Upper lobe of right lung (tissue), 1 donor: ENCODE results near the gene FOXI3. TPM values are rescaled to one million over a fixed set of nuclear protein-coding genes. Genes with fewer than 3 reads are reported as not detected.

Experiments used
- ATAC-seq: fragments of 200-7000 bp; cut with Tn5 transposase; one replicate; pipeline ENCODE4 v1.9.1; 2020; ENCODE audit warnings: mild to moderate bottlenecking, moderate library complexity
- DNase-seq: peaks from one replicate; pipeline ENCODE4 v3.0.0-alpha.2; 2020
- H3K27ac ChIP-seq: fragments of 200-600 bp; one replicate; pipeline ENCODE4 v1.8.0; 2022
- H3K27me3 ChIP-seq: fragments of 200-600 bp; one replicate; pipeline ENCODE4 v1.8.0; 2022; ENCODE audit warnings: mild to moderate bottlenecking
- H3K36me3 ChIP-seq: fragments of 200-600 bp; one replicate; pipeline ENCODE4 v1.8.0; 2022
- H3K4me1 ChIP-seq: fragments of 200-600 bp; one replicate; pipeline ENCODE4 v1.8.0; 2022
- H3K4me3 ChIP-seq: fragments of 200-600 bp; one replicate; pipeline ENCODE4 v1.8.0; 2022; ENCODE audit warnings: mild to moderate bottlenecking
- H3K9me3 ChIP-seq: fragments of 200-600 bp; one replicate; pipeline ENCODE4 v1.8.0; 2022
- intact Hi-C: fragments of 100-400 bp; cut with DNase I; formaldehyde crosslinking; loops from one replicate; pipeline ENCODE4 v1.11.0; 2022
- total RNA-seq: library from RNA; stranded (reverse); fragmentation: NEBNext Ultra II Directional; extraction: Animal tissue kit (Norgen Biotek cat#: 25700); gene quantifications from one replicate; pipeline ENCODE4 v1.2.1, GENCODE V29; 2021
- TF ChIP-seq, protein P1 (sequence below): fragments of 200-600 bp; IDR thresholded peaks from one replicate; pipeline ENCODE4 v1.8.0; 2022; ENCODE audit warnings: antibody characterized with exemption
- donor health status: DM: no; HTN: yes; CAD: no; lungs with severe emphysema.

FOXI3 gene
- total RNA-seq, 1 donor from 2014 or later, result not detected

DNA sequence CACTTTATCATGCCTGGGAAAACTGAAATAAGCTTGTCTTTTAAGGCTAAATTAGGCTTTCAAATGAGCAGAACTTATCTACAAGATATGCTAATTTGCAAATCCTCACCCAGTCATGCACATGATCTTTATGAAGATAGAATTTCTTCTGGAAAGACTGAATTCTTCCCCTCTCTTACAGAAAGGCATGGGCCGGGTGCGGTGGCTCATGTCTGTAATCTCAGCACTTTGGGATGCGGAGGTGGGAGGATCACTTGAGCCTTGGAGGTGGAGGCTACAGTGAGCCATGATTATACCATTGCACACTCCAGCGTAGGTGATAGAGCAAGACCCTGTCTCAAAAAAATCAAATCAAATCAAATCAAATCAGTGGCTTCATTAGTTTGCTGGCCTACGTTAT, 11.7 kb upstream of the FOXI3 start:
- no peak for DNase-seq

DNA sequence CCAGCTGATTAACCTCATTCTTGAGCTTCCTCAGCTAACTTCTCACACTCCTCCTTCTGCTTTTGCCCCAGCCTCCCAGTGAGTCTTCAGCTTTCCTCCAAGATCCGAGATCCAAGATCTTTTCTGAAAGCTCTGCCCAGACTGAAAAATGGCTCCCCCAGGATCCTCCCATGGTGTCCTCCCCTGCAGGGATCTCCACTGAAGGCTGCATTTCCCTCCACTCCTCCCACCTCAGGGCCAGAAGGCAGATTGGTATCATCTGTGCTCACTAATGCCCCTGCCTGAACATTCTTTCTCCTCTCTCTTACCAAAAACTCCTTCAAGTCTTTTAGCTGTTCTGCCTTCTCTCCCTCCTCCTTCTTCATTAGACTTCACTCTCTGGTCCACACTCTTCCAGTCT, 6.1 kb upstream of the FOXI3 start:
- Histone ChIP-seq H3K36me3 (no peaks in the 10 kb centered on the region), H3K9me3 (no peaks in the 10 kb centered on the region), H3K4me3 (no peak overlapping the region), H3K4me1 (no peaks in the 10 kb centered on the region), H3K27me3 (peaks cover 60% of the 10 kb centered on the region), H3K27ac (no peak overlapping the region)
- no peak for DNase-seq
- TF ChIP-seq, protein P1, sequence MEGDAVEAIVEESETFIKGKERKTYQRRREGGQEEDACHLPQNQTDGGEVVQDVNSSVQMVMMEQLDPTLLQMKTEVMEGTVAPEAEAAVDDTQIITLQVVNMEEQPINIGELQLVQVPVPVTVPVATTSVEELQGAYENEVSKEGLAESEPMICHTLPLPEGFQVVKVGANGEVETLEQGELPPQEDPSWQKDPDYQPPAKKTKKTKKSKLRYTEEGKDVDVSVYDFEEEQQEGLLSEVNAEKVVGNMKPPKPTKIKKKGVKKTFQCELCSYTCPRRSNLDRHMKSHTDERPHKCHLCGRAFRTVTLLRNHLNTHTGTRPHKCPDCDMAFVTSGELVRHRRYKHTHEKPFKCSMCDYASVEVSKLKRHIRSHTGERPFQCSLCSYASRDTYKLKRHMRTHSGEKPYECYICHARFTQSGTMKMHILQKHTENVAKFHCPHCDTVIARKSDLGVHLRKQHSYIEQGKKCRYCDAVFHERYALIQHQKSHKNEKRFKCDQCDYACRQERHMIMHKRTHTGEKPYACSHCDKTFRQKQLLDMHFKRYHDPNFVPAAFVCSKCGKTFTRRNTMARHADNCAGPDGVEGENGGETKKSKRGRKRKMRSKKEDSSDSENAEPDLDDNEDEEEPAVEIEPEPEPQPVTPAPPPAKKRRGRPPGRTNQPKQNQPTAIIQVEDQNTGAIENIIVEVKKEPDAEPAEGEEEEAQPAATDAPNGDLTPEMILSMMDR, result no peak
- no peak for ATAC-seq
- intact Hi-C loops, result no loop called here

More for the DNA sequence above, 11.7 kb upstream of the FOXI3 start:
- Histone ChIP-seq H3K27ac (no peak overlapping the region), H3K4me3 (no peak overlapping the region), H3K4me1 (no peaks in the 10 kb centered on the region), H3K36me3 (no peaks in the 10 kb centered on the region), H3K27me3 (peaks cover 12% of the 10 kb centered on the region), H3K9me3 (no peaks in the 10 kb centered on the region)
- no peak for ATAC-seq
- TF ChIP-seq, protein P1, result no peak
- intact Hi-C loops, result no loop called here

DNA sequence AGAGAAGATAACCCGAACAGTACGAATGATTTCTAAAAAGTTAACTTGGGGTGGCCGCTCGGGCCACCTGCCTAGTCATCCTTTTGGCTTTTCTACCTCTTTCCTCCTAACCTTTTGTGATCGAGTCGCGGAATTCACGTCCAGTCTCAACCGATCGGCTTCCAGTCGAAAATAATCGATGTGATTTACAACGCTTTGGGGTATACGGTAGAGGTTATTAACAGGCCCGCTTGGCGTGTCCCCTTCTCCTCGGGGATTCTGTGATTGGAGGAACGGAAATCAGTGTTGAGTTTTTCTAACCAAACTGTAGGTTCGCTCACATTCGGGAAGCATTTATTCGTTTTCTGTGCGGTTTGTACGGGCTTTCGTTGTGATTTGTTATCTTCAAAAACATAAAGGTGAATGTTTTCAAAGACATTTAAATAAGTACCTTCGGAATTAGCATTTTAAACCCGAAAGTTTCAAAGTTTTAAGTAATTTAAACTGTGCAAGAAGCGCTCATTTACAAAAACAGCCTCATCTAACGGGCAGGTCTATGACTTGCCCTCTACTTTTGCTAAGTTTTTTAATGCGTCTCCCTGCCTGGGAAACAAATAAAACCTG, 588 bp upstream of the FOXI3 start:
- Histone ChIP-seq H3K4me1 (no peaks in the 10 kb centered on the region), H3K27me3 (peaks cover 89% of the 10 kb centered on the region), H3K9me3 (no peaks in the 10 kb centered on the region), H3K36me3 (no peaks in the 10 kb centered on the region), H3K4me3 (no peak overlapping the region), H3K27ac (no peak overlapping the region)
- DNase-seq (peak; percentile 26), ATAC-seq (no peak)
- TF ChIP-seq, protein P1, result no peak
- intact Hi-C loops, result no loop called here

DNA sequence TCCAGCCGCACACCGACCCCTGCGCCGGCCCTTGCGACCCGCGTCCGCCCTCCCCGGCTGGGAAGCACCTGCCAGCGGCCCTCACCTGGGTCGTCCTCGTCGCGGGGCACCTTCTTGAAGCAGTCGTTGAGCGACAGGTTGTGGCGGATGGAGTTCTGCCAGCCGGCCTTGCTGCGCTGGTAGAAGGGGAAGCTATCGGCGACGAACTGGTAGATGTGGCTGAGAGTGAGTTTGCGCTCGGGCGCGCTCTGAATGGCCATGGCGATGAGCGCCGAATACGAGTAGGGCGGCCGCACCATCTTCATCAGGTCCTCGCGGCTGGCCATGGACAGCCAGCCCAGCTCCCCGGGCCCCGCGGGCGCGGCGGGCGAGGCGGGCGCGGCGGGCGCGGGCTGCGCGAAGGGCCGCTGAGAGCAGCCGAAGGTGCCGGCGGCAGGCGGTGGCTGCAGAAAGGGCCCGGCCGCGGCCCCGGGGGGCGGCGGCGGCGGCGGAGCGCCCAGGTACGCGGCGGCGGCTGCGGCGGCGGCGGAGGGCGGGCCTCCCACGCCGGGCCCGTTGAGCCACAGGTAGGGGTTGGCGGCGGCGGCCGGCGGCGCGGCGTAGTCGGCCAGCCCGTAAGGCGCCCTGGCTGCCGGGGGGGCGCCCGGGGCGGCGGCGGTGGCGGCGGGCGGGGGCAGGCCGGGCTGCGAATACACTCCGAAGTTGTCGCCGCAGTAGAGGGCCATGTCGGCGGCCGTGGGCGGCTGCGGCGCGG, 505 bp downstream of the FOXI3 start:
- no peaks in the 10 kb centered on the region for H3K36me3 ChIP-seq
- H3K4me3 ChIP-seq, result no peak overlapping the region
- no peaks in the 10 kb centered on the region for H3K4me1 ChIP-seq
- TF ChIP-seq, protein P1, result no peak
- peaks cover 91% of the 10 kb centered on the region for H3K27me3 ChIP-seq
- intact Hi-C loops, result no loop called here
- DNase-seq, result peak; percentile 65
- no peaks in the 10 kb centered on the region for H3K9me3 ChIP-seq
- peak; percentile 47 for ATAC-seq
- H3K27ac ChIP-seq, result no peak overlapping the region

DNA sequence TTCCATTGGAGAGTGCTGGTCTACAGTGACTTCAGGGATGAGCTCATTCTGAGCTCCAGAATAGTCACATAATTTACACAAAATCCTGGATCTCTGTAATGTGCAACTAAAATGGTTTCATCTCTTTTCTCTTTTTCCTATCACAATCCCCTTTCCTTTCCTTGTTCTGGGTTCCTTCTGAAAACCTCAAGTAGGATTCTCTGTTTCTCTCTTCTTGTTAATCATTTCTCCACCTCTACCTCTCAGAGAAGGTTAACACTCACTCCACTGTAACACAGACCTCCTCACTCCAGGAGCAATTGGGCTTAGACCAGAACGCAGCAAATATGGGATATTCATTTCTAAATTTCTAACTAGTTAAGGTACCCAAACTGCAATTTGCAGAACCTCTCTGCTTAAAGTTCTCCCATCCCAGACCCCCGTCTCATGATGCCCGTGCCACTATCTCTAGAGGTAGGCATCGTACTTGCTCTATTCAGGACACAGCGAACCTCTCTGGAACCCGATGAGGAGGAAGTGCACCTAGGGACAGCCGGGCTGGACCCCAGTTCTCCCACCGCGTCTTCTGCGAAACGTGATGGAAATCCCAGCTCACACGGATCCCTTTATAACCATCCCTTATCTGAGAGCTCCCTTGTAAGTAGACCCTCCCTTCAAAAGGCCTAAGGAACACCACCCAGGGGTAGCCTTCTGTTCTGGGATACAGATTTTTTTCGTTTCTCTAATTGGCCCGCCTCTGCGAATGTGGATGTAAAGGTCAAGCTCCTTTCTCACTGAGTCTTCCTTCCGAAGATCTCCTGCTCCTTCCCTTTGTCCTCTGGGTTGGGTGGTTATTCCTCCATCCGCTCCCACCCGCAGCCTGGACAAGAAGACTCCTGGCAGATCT, 1.3 kb downstream of the FOXI3 start:
- H3K27me3 ChIP-seq, result peaks cover 91% of the 10 kb centered on the region
- TF ChIP-seq, protein P1, result no peak
- DNase-seq, result peak; percentile 15
- no peaks in the 10 kb centered on the region for H3K9me3 ChIP-seq
- H3K27ac ChIP-seq, result no peak overlapping the region
- H3K36me3 ChIP-seq, result no peaks in the 10 kb centered on the region
- H3K4me1 ChIP-seq, result no peaks in the 10 kb centered on the region
- ATAC-seq, result no peak
- no peak overlapping the region for H3K4me3 ChIP-seq
- intact Hi-C loops, result no loop called here
